Hypothalamus (tissue), 51 donors: ENCODE data around the gene TMEM123.
A peak's percentile ranks its signal among the peaks of the same experiment; 100 is the strongest.

Experiments used
- DNase-seq, 51 donors: peaks; one replicate each; lab custom pipeline; 2025; lab: John Stamatoyannopoulos, UW

The TMEM123 gene

DNA sequence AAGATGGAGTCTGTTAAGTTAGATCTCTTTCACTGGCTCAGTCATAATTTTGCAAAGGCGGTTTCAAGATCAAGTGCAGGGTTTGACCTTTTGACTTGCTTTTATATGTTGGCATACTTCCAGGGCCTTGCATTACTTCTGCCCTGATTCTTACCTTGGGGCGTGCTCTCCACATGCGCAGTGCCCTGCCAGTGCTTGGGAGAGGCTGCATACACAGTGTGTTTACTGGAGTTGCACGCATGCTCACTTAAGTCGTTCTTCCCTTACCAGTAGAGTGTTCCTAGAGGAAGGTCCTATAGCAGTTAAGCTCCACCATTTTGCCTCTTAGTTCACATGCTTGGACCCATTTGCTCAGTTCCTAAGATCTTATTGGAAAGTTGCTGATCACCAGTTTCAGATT lies 21.0 kb upstream of the TMEM123 start:
- DNase-seq = no peak

DNA sequence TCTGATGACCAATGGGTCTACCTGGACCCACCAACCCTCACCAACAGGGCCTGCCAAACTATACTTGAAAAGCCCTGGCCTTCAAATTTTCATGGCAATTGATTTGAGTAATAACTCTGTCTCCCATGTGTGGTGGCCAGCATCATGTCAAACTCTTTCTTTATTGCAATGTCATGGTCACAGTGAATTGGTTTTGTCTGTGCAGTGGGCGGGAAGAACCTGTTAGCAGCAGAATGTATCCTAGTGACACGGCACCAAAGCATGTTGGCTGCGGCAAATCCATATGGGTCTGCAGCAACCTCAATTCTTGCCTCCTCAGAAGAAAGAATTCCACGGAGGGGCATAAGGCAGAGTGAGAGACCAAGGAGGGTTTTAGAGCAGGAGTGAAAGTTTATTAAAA lies 19.6 kb upstream of the TMEM123 start:
- DNase-seq = no peak

DNA sequence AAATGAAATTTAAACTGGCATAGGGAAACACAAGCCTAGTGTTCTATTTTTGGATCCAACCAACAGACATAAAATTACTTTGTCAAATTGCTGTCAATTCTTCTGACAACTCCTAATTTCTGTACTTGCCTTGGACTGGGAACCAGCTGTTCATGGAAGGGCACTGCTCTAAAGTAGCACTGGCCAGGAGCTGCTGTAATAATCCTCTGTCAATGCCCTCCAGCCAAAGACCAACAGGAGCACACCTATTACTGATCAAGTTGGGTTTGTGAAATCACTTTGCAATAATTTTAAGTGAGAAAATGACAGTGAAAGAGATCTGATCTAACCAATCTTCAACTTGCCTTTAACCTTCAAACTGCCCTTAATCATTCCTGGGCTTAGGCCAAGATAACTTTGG lies 18.9 kb upstream of the TMEM123 start:
- DNase-seq = no peak

DNA sequence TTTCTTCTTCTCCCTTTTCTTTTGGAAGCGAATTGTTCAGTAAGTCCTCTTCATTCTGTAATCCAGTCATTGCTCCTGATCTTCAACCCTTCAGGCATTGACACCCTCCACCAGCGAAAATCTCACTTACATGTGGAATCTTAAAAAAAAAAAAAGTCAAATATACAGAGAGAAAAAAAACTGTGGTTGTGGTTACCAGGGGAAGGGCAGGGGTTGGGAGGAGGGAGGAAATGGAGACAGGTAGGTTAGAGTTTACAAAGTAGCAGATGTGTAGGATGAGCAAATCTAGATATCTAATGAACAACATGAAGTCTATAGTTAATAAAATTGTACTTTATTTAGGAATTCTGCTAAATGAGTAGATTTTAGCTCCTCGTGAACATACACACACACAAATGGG lies 17.7 kb upstream of the TMEM123 start:
- no peak for DNase-seq

DNA sequence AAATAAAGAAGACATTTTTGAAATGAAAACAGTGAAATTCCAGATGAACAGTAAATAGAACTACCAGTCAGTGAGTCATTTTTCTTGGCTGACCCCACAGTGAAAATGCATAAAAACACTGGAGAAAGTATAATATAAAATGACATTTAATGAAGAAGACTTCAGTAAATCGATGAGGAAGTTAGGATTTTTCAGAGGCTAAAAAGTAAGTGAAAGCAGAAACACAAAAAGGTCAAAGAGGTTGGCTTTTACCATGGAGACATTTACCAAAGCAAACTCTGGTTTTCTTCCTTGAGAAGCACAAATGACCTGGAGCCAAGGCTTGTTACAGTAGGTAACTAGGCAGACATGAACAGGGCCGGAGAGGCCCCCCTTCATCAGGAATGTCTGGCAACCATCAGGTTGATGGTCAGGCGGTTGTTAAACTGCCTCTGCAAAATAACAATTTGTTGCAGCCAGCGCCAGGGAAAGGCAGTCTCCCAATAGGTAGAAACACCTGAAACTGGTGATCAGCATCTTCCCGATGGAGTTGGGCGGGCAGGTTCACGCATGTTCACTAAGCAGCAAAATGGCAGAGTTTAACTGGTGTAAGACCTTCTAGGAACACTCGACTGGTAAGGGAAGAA lies 16.7 kb upstream of the TMEM123 start:
- no peak for DNase-seq

DNA sequence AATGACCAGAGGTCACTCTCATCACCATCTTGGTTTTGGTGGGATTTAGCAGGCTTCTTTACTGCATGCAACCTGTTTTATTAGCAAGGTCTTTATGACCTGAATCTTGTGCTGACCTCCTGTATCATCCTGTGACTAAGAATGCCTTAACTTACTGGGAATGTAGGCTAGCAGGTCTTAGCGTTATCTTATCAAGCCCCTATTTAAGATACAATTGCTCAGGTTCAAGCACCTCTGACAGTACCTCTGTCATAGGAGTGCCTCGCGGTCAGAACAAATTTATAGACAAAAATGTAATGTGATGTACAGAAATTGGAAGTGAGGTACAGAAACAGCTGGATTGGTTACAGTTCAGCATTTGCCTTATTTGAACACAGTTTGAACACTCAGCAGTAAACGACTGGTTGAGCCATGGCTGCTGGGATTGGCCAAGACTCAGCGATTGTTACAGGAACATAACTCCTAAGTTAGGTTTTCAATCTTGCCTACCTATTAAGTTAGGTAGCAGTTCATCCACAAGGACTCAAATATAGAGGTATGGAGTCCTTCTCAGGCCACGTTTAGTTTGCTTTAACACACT lies 16.1 kb upstream of the TMEM123 start:
- DNase-seq = no peak

DNA sequence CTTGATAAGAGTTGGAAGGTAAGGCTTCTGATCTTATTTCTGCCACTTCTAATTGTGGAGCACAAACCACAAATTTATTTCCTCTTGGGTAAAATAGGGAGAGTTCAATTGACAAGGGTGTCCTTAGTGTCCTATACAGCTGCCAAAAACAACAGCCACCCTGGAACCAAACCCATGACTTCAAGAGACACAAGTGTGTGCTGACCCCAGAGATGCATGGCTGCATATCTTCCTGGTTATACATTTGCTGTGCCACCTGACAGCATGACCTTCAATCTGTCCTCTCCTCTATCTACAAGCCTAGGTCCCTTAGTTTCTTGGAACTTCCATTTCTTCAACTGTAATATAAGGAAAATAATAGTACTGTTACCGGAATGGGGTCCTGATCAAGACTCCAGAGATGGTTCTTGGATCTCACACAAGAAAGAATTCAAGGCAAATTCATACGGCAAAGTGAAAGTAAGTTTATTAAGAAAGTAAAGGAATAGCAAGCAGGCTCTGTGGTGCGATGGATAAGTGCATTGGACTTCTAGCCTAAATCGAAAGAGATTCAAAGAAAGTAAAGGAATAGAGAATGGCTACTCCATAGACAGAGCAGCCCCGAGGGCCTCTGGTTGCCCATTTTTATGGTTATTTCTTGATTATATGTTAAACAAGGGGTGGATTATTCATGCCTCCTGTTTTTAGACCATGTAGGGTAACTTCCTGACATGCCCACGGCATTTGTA lies 15.5 kb upstream of the TMEM123 start:
- no peak for DNase-seq

DNA sequence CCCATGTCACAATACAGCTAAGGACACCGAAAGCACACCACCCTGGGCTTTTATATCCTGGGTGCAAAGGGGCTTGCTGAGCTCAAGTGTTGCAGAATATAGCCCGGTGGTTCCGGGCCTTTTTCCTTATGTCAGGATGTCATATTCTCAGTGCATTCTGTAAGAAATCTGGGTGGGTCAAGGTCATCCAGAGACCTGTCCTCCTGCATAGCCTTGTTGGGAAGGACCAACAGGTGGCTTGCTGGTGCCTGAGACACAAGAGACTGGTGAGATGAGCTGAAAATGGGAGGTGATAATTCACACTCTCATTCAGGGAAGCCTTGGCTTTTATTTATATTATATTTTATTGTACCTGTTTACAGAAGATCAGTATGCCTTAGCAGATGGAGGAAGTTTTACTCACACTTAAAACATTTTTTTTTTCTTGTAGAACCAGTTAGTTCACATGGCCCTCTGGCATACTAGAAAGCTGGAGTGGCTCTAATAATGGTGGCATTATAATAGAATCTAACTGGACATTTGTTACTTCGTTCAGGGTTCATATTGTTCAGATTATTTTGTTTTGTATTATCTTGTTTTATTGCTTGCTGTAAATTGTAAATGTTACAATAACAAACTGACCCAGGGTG lies 14.6 kb upstream of the TMEM123 start:
- no peak for DNase-seq

DNA sequence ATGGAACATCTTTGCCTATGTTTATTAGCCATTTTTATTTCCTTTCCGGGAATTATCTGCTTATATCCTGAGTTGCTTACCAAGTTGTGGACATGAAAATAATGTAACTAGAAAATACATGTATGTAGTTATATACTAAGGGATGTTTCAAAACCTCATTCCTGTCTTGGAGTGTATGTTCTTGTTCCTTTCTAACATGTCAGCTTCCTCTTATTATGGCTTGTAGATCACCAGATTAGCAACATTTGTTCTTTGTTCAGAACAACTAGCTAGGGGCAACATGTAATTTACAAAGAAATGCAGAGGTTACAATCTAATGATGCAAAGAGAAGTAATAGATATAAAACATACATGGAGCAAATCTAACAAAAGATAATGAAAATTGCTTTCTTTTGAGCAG lies 13.1 kb upstream of the TMEM123 start:
- no peak for DNase-seq

DNA sequence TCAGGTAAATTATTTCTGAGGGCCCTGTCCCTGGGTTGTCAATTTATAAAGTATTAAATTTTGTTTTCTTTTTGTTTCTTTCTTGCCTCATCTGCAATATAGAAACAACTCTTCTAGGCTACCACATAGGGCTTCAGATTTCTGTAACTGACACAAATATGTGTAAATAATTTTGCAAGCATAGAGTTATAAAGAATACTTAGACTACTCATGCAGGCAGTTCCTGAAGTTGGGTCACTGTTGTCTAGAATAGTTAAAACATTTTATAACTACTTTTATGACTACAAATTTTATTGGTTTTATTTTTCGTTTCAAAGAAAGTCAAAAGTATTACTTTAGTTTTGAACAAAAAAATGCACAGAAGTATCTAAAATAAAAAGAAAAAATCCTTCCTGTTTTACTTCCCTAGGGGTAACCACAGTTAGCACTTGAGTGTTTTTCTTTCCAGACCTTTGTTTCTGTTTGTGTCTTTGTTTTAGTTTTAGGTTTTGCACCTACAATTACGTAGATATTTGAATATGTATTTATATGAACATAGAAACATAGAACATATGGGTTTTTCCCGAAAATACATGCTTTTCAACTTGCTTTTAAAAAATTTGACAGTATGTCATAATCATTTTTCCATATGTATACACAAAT lies 12.4 kb upstream of the TMEM123 start:
- DNase-seq = no peak

DNA sequence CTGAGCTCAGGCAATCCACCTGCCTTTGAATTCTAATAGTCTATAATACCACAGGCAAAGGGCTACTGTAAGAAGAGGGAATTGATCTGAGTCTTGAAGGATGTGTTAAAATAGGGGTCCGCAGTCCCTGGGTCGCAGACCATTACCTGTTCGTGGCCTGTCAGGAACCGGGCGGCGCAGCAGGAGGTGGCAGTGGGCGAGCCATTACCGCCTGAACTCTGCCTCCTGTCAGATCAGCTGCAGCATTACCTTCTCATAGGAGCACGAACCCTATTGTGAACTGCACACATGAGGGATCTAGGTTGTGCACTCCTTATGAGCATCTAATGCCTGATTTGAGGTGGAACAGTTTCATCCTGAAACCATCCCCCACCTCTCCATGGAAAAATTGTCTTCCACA lies 11.5 kb upstream of the TMEM123 start:
- DNase-seq = no peak

DNA sequence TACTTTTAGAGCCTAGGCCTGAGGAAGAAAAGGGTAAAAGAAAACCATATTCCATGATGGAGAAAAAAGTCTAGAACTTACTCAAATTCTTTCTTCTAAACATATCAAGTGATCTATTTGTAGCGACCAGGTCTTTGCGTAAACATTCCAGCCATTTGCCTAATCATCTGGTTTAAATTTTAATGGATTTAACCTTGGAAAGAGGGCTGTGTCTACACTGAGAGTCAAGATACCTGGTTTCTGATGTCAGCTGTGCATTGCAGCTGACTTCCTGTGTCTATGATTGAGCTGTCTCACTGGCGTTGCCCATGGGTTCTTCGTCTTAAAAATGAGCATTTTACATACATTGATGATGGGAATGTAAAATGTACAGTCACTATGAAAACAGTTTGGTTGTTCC lies 10.0 kb upstream of the TMEM123 start:
- DNase-seq = no peak

DNA sequence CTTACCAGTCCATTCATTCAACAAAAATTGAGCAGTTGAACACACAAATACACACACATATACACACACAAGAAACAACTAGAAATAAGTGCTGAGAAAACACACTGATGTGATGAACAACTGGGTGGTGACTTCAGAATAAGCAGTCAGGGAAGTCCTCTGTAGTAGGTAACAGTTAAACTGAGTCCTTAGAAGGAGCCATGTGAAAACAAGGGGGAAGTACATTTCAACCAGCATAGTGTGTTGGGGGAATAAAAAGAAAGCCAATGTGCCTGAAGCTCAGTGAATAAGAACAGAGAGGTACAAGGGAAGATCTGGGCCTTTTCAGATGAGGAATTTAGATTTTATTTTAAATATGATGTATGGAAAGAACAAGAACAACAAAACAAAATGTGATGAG lies 6.8 kb upstream of the TMEM123 start:
- DNase-seq = no peak

DNA sequence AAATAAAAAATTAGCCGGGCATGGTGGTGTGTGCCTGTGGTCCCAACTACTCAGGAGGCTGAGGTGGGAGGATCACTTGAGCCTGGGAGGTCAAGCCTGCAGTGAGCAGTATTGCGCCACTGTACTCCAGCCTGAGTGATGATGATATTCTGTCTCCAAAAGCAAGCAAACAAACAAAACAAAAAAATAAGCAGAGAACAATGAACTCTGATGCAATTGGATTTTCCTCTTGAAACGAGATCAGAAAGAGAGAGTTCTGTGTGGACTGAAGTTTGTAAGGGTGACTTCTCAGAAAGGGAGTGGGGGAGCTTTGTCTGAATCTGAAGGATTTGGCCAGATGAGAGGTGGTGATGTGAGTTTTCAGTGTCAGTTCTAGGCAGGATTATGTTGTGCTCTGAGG lies 6.0 kb upstream of the TMEM123 start:
- DNase-seq = no peak

DNA sequence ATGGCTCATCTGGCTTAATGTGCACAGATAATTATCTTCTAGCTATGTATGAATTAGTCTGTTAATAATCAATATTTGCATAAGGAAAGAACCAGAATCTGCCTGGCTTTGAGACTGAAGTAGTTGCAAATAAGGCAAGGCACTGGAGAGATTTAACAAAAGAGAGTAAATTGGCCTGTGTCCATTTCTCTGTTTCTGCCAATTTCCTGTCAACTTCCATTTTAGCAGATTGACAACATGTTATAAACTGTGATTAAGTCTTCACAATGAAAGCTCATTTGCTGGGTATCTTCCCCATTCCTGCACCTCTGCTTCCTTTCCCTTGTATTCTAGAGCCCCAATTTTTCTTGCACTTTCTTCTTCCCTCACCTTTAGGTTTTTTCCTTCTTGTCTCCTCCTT lies 5.3 kb upstream of the TMEM123 start:
- no peak for DNase-seq

DNA sequence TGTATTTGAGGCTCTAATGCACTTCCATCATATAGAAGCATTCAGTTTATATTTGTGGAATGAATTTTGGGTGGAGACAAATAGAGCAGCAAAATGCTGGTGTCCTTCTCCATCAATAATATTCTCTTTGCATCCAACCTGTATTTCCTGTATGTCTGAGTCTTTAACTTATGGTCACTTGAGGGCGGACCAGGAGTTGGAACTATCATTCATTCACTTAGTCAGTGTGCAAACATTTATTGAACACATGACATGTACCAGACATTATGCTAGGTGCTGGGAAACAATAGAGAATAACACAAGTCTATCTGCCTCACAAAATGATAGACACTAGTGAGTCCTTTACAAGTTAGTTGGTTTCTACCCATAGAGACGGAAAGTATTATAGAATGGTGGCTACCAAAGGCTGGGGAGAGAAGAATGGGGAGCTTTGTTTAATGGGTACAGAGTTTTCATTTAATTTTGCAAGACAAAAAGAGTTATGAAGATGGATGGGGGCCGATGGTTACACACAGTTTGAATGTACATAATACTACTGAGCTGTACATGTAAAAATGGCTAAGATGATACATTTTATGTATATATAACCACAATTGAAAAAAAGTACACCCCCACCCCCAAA lies 4.6 kb upstream of the TMEM123 start:
- DNase-seq = no peak

DNA sequence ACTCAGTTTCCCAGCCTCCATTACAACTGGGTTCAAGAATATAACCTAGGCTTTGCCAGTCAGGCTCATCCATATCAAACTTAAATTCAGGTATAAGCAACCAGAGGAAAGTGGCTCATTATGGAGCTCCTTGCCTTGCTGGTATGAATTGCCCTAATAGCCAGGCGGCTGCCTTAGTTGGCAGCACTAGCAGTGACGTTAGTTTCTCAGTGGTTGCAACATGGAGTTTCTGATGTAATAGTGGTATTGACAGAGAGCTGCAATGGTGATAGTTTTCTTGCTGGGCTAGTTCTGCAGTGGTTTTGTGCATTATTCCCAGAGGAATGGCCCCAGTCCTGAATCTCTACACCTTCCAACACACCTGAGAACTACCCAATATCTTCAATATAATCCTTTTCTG lies 3.8 kb upstream of the TMEM123 start:
- peak in 1 of 51 donors; percentile 32 for DNase-seq

DNA sequence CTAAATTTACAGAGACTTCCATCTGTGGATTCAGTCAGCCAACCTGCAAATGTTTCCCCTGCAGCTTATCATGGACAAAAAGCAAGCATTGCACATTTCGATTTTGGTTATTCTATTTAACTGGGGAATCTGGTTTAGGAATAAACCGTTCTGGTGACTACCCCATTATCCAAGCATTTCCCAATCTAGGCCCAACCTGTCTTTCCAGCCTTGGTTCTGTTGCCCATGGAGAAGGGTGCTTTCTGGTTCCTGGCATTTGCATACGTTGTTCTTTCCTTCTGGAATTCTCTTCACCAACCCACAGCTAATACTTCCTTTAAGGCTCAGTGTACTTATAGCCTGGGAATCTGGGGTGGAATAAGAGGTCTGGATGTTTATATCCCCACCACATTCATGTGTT lies 1.4 kb upstream of the TMEM123 start:
- no peak for DNase-seq

DNA sequence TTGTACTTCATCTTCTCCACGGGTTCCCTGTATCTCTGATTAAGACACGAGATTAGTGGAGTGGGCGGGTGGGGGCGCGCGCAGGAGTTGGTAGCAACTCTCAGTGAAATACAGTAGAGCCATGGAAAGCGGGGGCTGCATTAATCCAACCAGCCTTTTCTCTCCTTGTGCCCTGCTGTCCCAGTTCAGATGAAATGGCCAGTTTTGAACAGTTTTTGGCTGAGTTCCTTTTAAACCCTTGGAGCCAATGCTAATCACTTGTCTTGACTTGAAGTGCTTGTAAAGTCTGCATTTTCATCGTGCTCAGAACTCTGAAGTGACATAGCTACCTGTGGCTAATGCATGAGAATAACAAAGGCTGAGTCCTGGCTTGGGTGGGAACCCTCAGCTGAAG lies 734 bp upstream of the TMEM123 start:
- DNase-seq = peak in 11 of 51 donors; percentile 24 to 81 (median 48)

DNA sequence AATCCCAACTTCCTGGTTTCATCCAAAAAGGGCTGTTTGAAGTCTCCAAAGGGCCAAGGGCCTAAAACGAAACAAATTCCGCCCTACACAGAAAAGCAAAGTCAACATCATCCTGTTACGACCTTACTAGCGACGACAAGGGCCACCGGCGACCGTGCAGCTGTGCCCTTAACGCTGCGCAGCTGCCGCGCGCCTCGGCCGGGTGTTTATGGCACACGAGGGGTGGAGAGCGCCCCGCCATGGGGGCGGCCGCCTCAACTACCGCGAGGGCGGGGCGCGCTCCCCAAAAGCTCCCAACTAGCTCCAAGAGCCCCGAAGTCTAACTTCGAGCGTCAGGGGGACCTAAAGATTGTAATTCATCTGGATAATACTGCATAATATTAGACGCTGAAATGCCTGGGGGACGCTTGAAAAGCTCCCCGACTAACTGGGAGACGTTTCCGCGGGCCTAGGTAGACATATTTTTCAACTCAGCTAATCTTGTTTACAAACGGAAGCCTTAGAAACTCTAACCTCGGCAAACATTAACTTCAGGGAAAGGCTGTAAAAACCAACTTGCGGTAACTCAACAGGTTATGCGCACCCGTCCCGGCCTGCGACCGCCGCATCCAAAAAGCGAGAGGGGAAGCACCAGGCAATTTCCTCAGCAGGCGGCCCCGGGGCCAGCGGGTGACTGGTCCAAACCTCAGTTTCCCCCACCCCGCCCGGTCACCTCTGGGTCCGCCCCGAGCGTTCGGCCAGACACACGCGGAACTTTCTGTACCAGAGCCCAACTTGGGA lies 694 bp downstream of the TMEM123 start:
- peak in 47 of 51 donors; percentile 12 to 86 (median 54) for DNase-seq
